Pancreas (tissue), 10 donors: ENCODE results near the gene GLT8D1. TPM values are rescaled to one million over a fixed set of nuclear protein-coding genes. Genes with fewer than 3 reads are reported as not detected.

ENCODE experiments used
- ATAC-seq, 4 donors: fragments of 200-7000 bp; cut with Tn5 transposase; one replicate each; pipeline versions ENCODE4 v1.8.0 to v1.9.1; 2020; ENCODE audit warnings: mild to moderate bottlenecking in 4 of 4, moderate library complexity in 4 of 4
- DNase-seq, 6 donors: peaks; one replicate each; pipeline ENCODE4 v3.0.0-alpha.2; 2020
- FAIRE-seq: peaks from 2 replicates; lab custom pipeline; 2012; peaks lifted over from hg19 to GRCh38; lab: Jason Lieb, UNC
- H3K27ac ChIP-seq, 4 donors: fragments of 200-600 bp; sonication (generic); 1 replicate in 3 of 4; 2 replicates in 1 of 4; pipeline versions ENCODE4 v1.5.0 to v1.8.0; 2020
- H3K27me3 ChIP-seq, 4 donors: fragments of 200-600 bp; one replicate each; pipeline ENCODE4 v1.8.0; 2021
- H3K36me3 ChIP-seq, 3 donors: fragments of 200-600 bp; sonication (generic) in 1 of 3; one replicate each; pipeline versions ENCODE4 v1.5.0 to v1.8.0; 2020 to 2021
- H3K4me1 ChIP-seq, 3 donors: fragments of 200-600 bp; one replicate each; pipeline ENCODE4 v1.8.0; 2021
- H3K4me3 ChIP-seq, 4 donors: fragments of 200-600 bp; sonication (generic) in 2 of 4; one replicate each; pipeline versions ENCODE4 v1.5.0 to v1.8.0; 2020 to 2021
- H3K9me3 ChIP-seq, 4 donors: fragments of 200-600 bp; one replicate each; pipeline ENCODE4 v1.8.0; 2021
- WGBS, 2 donors: extraction: QIAGEN DNeasy Blood & Tissue Kit; methylation state at CpG; one replicate each; pipeline ENCODE4 v1.1.7; 2013; 5-methylcytosine and 5-hydroxymethylcytosine counted together
- intact Hi-C, 3 donors: fragments of 100-400 bp; cut with DNase I; formaldehyde crosslinking; loops; one replicate each; pipeline versions ENCODE4 v1.11.1 to v1.14.2; 2022
- polyA plus RNA-seq, 2 donors: library from polyadenylated mRNA; stranded (reverse); fragments of 200-250 nt; gene quantifications; one replicate each; pipeline ENCODE4 v1.2.3, GENCODE V29; 2013
- total RNA-seq, 6 donors: library from RNA; stranded (reverse); fragmentation: NEBNext Ultra II Directional in 4 of 6; extraction: Animal tissue kit (Norgen Biotek cat#: 25700) in 4 of 6; gene quantifications; one replicate each; pipeline versions ENCODE4 v1.2.1 to v1.2.4, GENCODE V29; 2021 to 2023
- TF ChIP-seq, protein P1 (sequence below), 4 donors: fragments of 200-600 bp; sonication (generic) in 3 of 4; IDR thresholded peaks; one replicate each; pipeline versions ENCODE4 v1.5.0 to v1.8.0; 2021; ENCODE audit warnings: antibody characterized with exemption in 4 of 4
- donor health status: healthy with polysubstance abuse.
- donor health status: DM: no; HTN: no; CAD: no; lungs with moderate emphysema.
- donor health status: DM: no; HTN: no; CAD: no.
- donor health status: control.
- donor health status: control.
- donor health status: Bipolar disorder and iron deficiency.
- donor health status: DM: yes; HTN: yes; CAD: no.
- donor health status: DM: no; HTN: no; CAD: no.
- donor health status: DM: no; HTN: no; CAD: no.
- donor health status: DM: yes; HTN: yes; CAD: no.

The GLT8D1 gene
- total and polyA plus RNA-seq, 8 donors = 19.0 to 40.7 (median 23.1) TPM

DNA sequence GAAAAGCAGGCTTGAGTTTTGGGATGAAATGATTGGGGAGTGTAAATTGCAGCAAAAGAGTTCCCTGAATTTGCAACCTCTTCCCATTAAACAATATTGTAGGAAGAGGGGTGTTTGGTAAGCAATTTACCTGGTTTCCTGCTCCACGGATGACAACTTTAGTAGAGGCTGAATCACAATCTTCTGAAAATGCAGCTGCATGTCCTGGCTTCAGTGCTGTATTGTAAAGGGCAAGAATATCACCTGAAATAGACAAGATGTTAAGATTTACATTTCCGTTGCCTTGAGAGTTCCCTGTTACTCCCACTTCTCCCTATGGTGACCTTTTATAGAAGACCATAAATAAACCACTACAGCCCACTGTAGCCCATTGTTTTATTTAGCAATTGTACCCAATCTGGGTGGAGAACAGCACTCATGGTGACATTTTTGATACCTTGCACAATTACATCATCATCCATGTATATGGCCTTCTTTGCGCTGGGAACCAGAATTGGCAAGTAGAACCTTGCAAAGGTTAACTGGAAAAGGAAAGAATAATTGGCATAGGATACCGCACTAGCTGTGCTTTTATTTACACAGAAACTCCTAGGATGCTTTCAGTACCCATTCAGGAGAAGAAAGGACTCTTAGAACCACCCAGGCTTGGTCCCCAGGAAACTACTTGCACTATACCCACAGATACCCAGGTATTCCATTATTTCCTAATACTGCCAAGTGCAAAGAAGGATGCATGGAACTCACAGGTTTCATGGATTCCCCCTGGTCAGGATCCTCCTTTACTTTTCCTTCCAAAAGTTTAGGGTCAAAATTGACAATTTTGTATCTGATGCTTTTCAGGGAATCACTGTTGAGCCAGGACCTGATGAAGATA is 9.6 kb downstream of the GLT8D1 start:
- no peak for DNase-seq
- no peak for FAIRE-seq
- Histone ChIP-seq H3K9me3 (no peaks in the 10 kb centered on the region), H3K27me3 (no peaks in the 10 kb centered on the region), H3K36me3 (peaks cover 4 to 52% (median 41%) of the 10 kb centered on the region in 3 donors), H3K4me3 (no peak overlapping the region), H3K4me1 (peaks cover 0 to 4% (median 0%) of the 10 kb centered on the region in 3 donors), H3K27ac (no peak overlapping the region)
- intact Hi-C loops = no loop called here
- 72 to 77% methylated on average over 4 of the region's 4 CpGs for WGBS, 2 donors
- TF ChIP-seq, protein P1, sequence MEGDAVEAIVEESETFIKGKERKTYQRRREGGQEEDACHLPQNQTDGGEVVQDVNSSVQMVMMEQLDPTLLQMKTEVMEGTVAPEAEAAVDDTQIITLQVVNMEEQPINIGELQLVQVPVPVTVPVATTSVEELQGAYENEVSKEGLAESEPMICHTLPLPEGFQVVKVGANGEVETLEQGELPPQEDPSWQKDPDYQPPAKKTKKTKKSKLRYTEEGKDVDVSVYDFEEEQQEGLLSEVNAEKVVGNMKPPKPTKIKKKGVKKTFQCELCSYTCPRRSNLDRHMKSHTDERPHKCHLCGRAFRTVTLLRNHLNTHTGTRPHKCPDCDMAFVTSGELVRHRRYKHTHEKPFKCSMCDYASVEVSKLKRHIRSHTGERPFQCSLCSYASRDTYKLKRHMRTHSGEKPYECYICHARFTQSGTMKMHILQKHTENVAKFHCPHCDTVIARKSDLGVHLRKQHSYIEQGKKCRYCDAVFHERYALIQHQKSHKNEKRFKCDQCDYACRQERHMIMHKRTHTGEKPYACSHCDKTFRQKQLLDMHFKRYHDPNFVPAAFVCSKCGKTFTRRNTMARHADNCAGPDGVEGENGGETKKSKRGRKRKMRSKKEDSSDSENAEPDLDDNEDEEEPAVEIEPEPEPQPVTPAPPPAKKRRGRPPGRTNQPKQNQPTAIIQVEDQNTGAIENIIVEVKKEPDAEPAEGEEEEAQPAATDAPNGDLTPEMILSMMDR (IDR thresholded peaks at IDR 0.05) = no peak
- ATAC-seq = no peak

DNA sequence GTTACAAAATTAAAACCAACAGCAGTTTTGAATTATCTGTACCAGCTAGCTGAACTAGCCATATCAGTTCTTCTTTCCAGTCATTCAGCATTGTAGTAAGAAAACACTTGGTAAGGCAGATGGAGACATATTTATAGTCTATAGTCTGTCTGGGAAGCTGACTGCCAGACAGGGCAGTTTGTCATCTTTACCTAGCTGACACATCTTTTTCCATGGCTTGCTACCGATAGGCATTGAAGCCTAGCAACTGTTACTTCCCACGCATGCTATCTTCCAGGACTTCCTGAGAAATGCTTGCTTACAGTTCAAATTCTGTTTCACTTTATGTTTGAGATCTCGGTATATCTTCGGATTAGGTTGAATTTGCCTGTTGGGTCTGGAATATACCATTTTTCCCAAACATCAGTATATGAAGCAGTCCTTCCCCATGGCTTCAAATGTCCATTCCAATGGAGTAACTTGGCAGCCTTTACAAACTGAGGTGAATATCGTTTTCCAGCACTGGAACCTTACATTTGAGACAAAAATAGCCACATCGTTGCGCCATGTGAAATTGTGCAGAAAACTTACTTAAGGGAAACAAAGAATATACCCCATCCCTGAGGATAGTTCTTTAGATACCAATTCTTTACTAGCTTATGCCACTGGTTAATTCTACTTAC is 10.9 kb downstream of the GLT8D1 start:
- Histone ChIP-seq H3K27me3 (no peaks in the 10 kb centered on the region), H3K27ac (no peak overlapping the region), H3K36me3 (peaks cover 5 to 63% (median 52%) of the 10 kb centered on the region in 3 donors), H3K4me3 (no peak overlapping the region), H3K4me1 (peaks cover 0 to 4% (median 0%) of the 10 kb centered on the region in 3 donors), H3K9me3 (no peaks in the 10 kb centered on the region)
- FAIRE-seq (no peak), ATAC-seq (peak in 2 of 4 donors; percentile 26 to 34), DNase-seq (no peak)
- WGBS, 2 donors = 59 to 65% methylated on average over 7 of the region's 7 CpGs
- TF ChIP-seq, protein P1 (IDR thresholded peaks at IDR 0.05) = no peak
- intact Hi-C loops = no loop called here

DNA sequence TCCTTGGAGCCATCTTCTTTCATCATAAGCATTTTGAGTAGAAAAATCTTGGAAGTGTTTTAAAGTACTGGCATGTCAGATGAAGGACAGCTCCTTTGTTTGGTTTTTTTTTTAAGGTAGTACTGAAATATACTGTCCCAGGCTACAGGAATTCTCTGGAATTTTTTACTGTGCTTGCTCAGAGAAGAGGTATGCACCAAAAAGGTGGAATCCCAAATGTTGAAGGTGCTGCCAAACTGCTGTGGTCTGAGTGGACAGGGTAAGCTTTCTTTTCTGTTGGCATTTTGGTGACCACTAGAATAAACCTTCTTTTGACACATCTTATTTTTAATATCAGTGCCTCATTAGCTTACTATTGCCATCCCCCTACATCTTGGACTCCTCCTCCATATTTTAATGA is 12.5 kb downstream of the GLT8D1 start:
- Histone ChIP-seq H3K27me3 (no peaks in the 10 kb centered on the region), H3K27ac (no peak overlapping the region), H3K4me1 (peaks cover 5 to 9% (median 7%) of the 10 kb centered on the region in 3 donors), H3K9me3 (no peaks in the 10 kb centered on the region), H3K36me3 (peaks cover 7 to 78% (median 66%) of the 10 kb centered on the region in 3 donors), H3K4me3 (no peak overlapping the region)
- FAIRE-seq (no peak), DNase-seq (no peak), ATAC-seq (no peak)
- TF ChIP-seq, protein P1 (IDR thresholded peaks at IDR 0.05) = no peak
- intact Hi-C loops = no loop called here

DNA sequence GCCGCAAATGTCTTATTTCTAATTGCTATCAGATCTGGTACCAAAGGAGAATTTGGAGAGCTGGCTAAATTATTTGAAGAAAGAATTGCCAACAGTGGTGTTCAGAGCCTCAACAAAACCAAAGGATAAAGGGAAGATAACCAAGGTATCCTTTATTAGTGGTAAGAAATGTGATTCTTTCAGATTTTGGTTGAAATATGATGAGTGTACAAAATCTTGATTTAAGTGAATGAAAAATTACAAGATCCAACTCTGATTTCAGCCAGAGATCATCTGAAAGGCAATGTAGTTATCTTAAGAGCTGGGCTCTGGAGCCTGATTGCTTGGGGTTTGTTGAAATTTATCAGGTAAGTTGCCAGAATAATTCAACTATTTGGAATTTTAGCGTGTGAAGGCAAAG is 15.0 kb downstream of the GLT8D1 start:
- H3K27me3 ChIP-seq = no peaks in the 10 kb centered on the region
- ATAC-seq = no peak
- WGBS, 2 donors = 64% methylated on average over 2 of the region's 2 CpGs
- intact Hi-C loops = no loop called here
- peaks cover 9 to 68% (median 66%) of the 10 kb centered on the region in 3 donors for H3K36me3 ChIP-seq
- no peak for FAIRE-seq
- H3K4me3 ChIP-seq = no peak overlapping the region
- no peak for DNase-seq
- H3K27ac ChIP-seq = no peak overlapping the region
- TF ChIP-seq, protein P1 (IDR thresholded peaks at IDR 0.05) = no peak
- peaks cover 17 to 22% (median 18%) of the 10 kb centered on the region in 3 donors for H3K4me1 ChIP-seq
- no peaks in the 10 kb centered on the region for H3K9me3 ChIP-seq
